NCI-H146 (cell line): Measurements from ENCODE around the gene NDN.

Experiments
- DNase-seq: peaks from one replicate; lab custom pipeline; 2025; lab: John Stamatoyannopoulos, UW

NDN gene

DNA sequence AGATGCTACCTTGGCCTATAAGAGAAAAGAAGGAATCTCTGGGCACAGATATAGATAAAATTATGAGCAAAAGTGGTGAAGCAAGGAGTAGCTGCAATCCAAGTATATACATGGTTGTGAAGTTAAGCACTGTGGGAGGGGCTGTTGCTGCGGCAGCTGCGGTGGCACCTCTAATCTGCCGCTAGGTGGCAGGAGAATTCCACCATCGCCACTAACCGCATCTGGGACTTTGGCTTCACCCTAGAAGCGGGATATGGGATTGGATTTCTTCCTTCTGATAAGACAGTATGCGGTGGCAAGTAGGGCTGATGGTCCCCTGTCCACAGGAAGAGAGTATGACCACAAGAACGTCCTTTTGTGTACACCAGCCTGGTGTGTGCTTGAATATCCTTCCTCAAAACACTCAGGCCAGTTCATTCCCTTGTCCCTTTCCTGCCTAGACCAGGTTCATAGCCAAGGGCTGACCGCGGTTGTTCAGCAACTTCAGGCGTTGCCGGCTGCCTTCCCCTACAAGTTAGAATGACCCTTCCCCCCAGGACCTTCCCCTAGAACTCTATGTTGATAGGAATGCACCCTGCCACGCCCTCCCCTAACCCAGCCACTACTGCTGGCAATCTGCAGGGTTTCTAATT, 44.6 kb downstream of the NDN start:
- DNase-seq = peak; percentile 29
